ENCODE measurements around the gene CELF2. TPM values are rescaled to one million over a fixed set of nuclear protein-coding genes. Genes with fewer than 3 reads are reported as not detected.

CELF2 gene
- total RNA-seq, 1 experiment from 2014 or later = 28.7 TPM

GRCh38 chr10:11206676-11207559 is 189.2 kb downstream of the CELF2 start:
- H2BK20ac ChIP-seq (ENCODE audit: low read depth, low read length, poor library complexity, severe bottlenecking) = no peak overlapping the region
- no peak overlapping the region for H3K4me3 Mint-ChIP-seq
- no peaks in the 10 kb centered on the region for H3K79me2 ChIP-seq (ENCODE audit: insufficient read depth, low read length)
- H2BK5ac ChIP-seq (ENCODE audit: insufficient read length, low read length) = no peak overlapping the region
- no peaks in the 10 kb centered on the region for H3K9me3 ChIP-seq (ENCODE audit: control insufficient read depth, low read depth, low read length)
- no peak overlapping the region for H2BK120ac ChIP-seq (ENCODE audit: low read depth, low read length, poor library complexity, severe bottlenecking)
- H4K91ac ChIP-seq (ENCODE audit: insufficient read length, low read depth, low read length) = no peak overlapping the region
- no peaks in the 10 kb centered on the region for H4K20me1 ChIP-seq (ENCODE audit: control insufficient read depth, insufficient read depth, insufficient read length)
- peak overlapping the region; percentile 7 for H3K18ac ChIP-seq (ENCODE audit: insufficient read length, low read depth, low read length)
- no peak overlapping the region for H4K8ac ChIP-seq (replicated peaks; ENCODE audit: insufficient read length, low read depth, low read length)
- peaks cover 9% of the 10 kb centered on the region; the same call in 1 of the 2 replicates for H3K4me1 ChIP-seq (ENCODE audit: insufficient read depth, low read length)
- H2AFZ ChIP-seq (ENCODE audit: low read length) = no peak overlapping the region
- no peaks in the 10 kb centered on the region for H3K27me3 ChIP-seq (ENCODE audit: insufficient read depth, low read length)
- no peaks in the 10 kb centered on the region for H3K79me1 ChIP-seq (ENCODE audit: insufficient read depth, low read depth, low read length, poor library complexity, severe bottlenecking)
- H2BK12ac ChIP-seq (ENCODE audit: insufficient read length, low read depth, low read length) = no peak overlapping the region
- H3K27ac ChIP-seq (ENCODE audit: insufficient read length, low read depth, low read length) = no peak overlapping the region
- no peak overlapping the region for H3K56ac ChIP-seq (ENCODE audit: insufficient read length, low read depth, low read length)
- no CpG with 5 or more reads among the region's 14 CpGs for WGBS (ENCODE audit: extremely low coverage, insufficient read length, low lambda C conversion rate)
- no peak overlapping the region for H3K23ac ChIP-seq (ENCODE audit: insufficient read length, low read depth, low read length)
- H3K14ac ChIP-seq (ENCODE audit: insufficient read depth, low read length) = no peak overlapping the region
- H3K27me3 Mint-ChIP-seq (ENCODE audit: low read depth) = no peaks in the 10 kb centered on the region
- H2AK5ac ChIP-seq (ENCODE audit: insufficient read length, low read length) = no peak overlapping the region
- DNase-seq = no peak
- H3K36me3 Mint-ChIP-seq (ENCODE audit: insufficient read depth in 1 of 3, low read depth in 3 of 3) = peaks cover 0 to 2% (median 0%) of the 10 kb centered on the region in 3 experiments; a peak in 1 of 7 replicates
- no peak overlapping the region for H2BK15ac ChIP-seq (ENCODE audit: low read depth, low read length)
- no peaks in the 10 kb centered on the region for H3K9me3 Mint-ChIP-seq
- no peak overlapping the region for H3K4ac ChIP-seq (ENCODE audit: low read depth, low read length)
- peaks cover 57 to 68% of the 10 kb centered on the region in 2 experiments for H3K4me1 Mint-ChIP-seq
- H3K27ac Mint-ChIP-seq = peak overlapping the region; percentile 63 to 83 (median 76); a peak in 6 of 7 replicates
- H3K4me2 ChIP-seq (ENCODE audit: insufficient read depth, insufficient read length, low read length) = no peak overlapping the region
- H3T11ph ChIP-seq (ENCODE audit: low read length) = no peak overlapping the region
- no peak for TF ChIP-seq CTCF (conservative IDR thresholded peaks at IDR 0.05)
- H3K9ac ChIP-seq (ENCODE audit: extremely low read depth, insufficient read length, low read length) = no peak overlapping the region
- no peaks in the 10 kb centered on the region for H3K23me2 ChIP-seq (ENCODE audit: insufficient read length, low read depth, low read length, poor library complexity, severe bottlenecking)
- no peak overlapping the region for H4K5ac ChIP-seq (ENCODE audit: insufficient read length, low read depth, low read length)
